ENCODE measurements around the gene NAV2. TPM values are rescaled to one million over a fixed set of nuclear protein-coding genes. Genes with fewer than 3 reads are reported as not detected.

NAV2 gene
- total RNA-seq, 1 donor from 2014 or later, result 31.4 TPM

GRCh38 chr11:19763330-19763729, 50.7 kb downstream of the NAV2 start:
- no peaks in the 10 kb centered on the region for H3K9me3 Mint-ChIP-seq (ENCODE audit: unreplicated experiment)

GRCh38 chr11:19766206-19766605, 53.6 kb downstream of the NAV2 start:
- H3K27ac Mint-ChIP-seq (ENCODE audit: unreplicated experiment), result no peak overlapping the region
- no peak for TF ChIP-seq CTCF (IDR thresholded peaks at IDR 0.05)
- no peaks in the 10 kb centered on the region for H3K9me3 Mint-ChIP-seq (ENCODE audit: unreplicated experiment)
- peaks cover 61% of the 10 kb centered on the region for H3K4me1 Mint-ChIP-seq (ENCODE audit: unreplicated experiment)
- peaks cover 3% of the 10 kb centered on the region for H3K27me3 Mint-ChIP-seq (ENCODE audit: unreplicated experiment)
- DNase-seq (ENCODE audit: extremely low spot score, unreplicated experiment), result no peak
- H3K36me3 Mint-ChIP-seq (ENCODE audit: unreplicated experiment), result no peaks in the 10 kb centered on the region
- no peak overlapping the region for H3K4me3 Mint-ChIP-seq (ENCODE audit: unreplicated experiment)

More at GRCh38 chr11:19763330-19763729, 50.7 kb downstream of the NAV2 start:
- H3K36me3 Mint-ChIP-seq (ENCODE audit: unreplicated experiment), result peaks cover under 1% of the 10 kb centered on the region
- H3K27me3 Mint-ChIP-seq (ENCODE audit: unreplicated experiment), result peaks cover 3% of the 10 kb centered on the region
- H3K4me1 Mint-ChIP-seq (ENCODE audit: unreplicated experiment), result peaks cover 54% of the 10 kb centered on the region
- peak overlapping the region; percentile 77 for H3K27ac Mint-ChIP-seq (ENCODE audit: unreplicated experiment)
- peak; percentile 23 for TF ChIP-seq CTCF (IDR thresholded peaks at IDR 0.05)
- DNase-seq (ENCODE audit: extremely low spot score, unreplicated experiment), result no peak
- H3K4me3 Mint-ChIP-seq (ENCODE audit: unreplicated experiment), result no peak overlapping the region

GRCh38 chr11:19766810-19767209, 54.2 kb downstream of the NAV2 start:
- Mint-ChIP-seq H3K9me3 (ENCODE audit: unreplicated experiment) (no peaks in the 10 kb centered on the region), H3K27me3 (ENCODE audit: unreplicated experiment) (peaks cover 3% of the 10 kb centered on the region), H3K36me3 (ENCODE audit: unreplicated experiment) (no peaks in the 10 kb centered on the region), H3K4me3 (ENCODE audit: unreplicated experiment) (no peak overlapping the region), H3K27ac (ENCODE audit: unreplicated experiment) (no peak overlapping the region), H3K4me1 (ENCODE audit: unreplicated experiment) (peaks cover 63% of the 10 kb centered on the region)
- DNase-seq (ENCODE audit: extremely low spot score, unreplicated experiment), result no peak
- no peak for TF ChIP-seq CTCF (IDR thresholded peaks at IDR 0.05)

GRCh38 chr11:19767627-19768151, 55.1 kb downstream of the NAV2 start:
- peaks cover 6% of the 10 kb centered on the region for H3K27me3 Mint-ChIP-seq (ENCODE audit: unreplicated experiment)
- peaks cover 58% of the 10 kb centered on the region for H3K4me1 Mint-ChIP-seq (ENCODE audit: unreplicated experiment)
- H3K27ac Mint-ChIP-seq (ENCODE audit: unreplicated experiment), result no peak overlapping the region
- DNase-seq (ENCODE audit: extremely low spot score, unreplicated experiment), result no peak
- no peak overlapping the region for H3K4me3 Mint-ChIP-seq (ENCODE audit: unreplicated experiment)
- H3K9me3 Mint-ChIP-seq (ENCODE audit: unreplicated experiment), result no peaks in the 10 kb centered on the region
- TF ChIP-seq CTCF (IDR thresholded peaks at IDR 0.05), result no peak
- H3K36me3 Mint-ChIP-seq (ENCODE audit: unreplicated experiment), result no peaks in the 10 kb centered on the region

GRCh38 chr11:19768197-19768596, 55.6 kb downstream of the NAV2 start:
- Mint-ChIP-seq H3K27ac (ENCODE audit: unreplicated experiment) (no peak overlapping the region), H3K27me3 (ENCODE audit: unreplicated experiment) (peaks cover 6% of the 10 kb centered on the region), H3K36me3 (ENCODE audit: unreplicated experiment) (no peaks in the 10 kb centered on the region), H3K9me3 (ENCODE audit: unreplicated experiment) (no peaks in the 10 kb centered on the region), H3K4me3 (ENCODE audit: unreplicated experiment) (no peak overlapping the region), H3K4me1 (ENCODE audit: unreplicated experiment) (peaks cover 53% of the 10 kb centered on the region)
- DNase-seq (ENCODE audit: extremely low spot score, unreplicated experiment), result no peak
- TF ChIP-seq CTCF (IDR thresholded peaks at IDR 0.05), result no peak

All from osteocyte (in vitro differentiated cells).